Activated CD8-positive, alpha-beta T cell treated with anti-CD3 and anti-CD28 coated beads for 36 hours (primary cell): ENCODE results near the gene ISM1. TPM values are rescaled to one million over a fixed set of nuclear protein-coding genes. Genes with fewer than 3 reads are reported as not detected.

Source experiments
- ATAC-seq: fragments of 200-7000 bp; cut with Tn5 transposase; one replicate; pipeline ENCODE4 v1.10.0; 2021; ENCODE audit warnings: mild to moderate bottlenecking, moderate library complexity
- CTCF ChIA-PET: fragments of 350-600 bp; sonication (Branson Sonifier 250); formaldehyde crosslinking; loops from one replicate; lab custom pipeline; 2021; ENCODE audit warnings: antibody characterized with exemption; lab: Charles Lee
- POLR2A ChIA-PET: fragments of 350-600 bp; sonication (Branson Sonifier 250); formaldehyde crosslinking; loops from one replicate; lab custom pipeline; 2021; ENCODE audit warnings: antibody characterized with exemption; lab: Charles Lee
- DNase-seq: peaks from one replicate; pipeline ENCODE4 v3.0.0-alpha.2; 2020
- H3K27ac Mint-ChIP-seq: one replicate; pipeline ENCODE4 v1.8.0; 2021; ENCODE audit warnings: mild to moderate bottlenecking, mixed read lengths
- H3K27me3 Mint-ChIP-seq: one replicate; pipeline ENCODE4 v1.8.0; 2021; ENCODE audit warnings: mixed read lengths
- H3K36me3 Mint-ChIP-seq: one replicate; pipeline ENCODE4 v1.8.0; 2021; ENCODE audit warnings: low read depth, mixed read lengths
- H3K4me1 Mint-ChIP-seq: one replicate; pipeline ENCODE4 v1.8.0; 2021; ENCODE audit warnings: low read depth, mixed read lengths
- H3K4me3 Mint-ChIP-seq: one replicate; pipeline ENCODE4 v1.8.0; 2021; ENCODE audit warnings: mild to moderate bottlenecking, moderate library complexity, mixed read lengths
- H3K9me3 Mint-ChIP-seq: one replicate; pipeline ENCODE4 v1.8.0; 2021; ENCODE audit warnings: mixed read lengths
- intact Hi-C: fragments of 100-400 bp; cut with micrococcal nuclease; formaldehyde crosslinking; loops from one replicate; pipeline ENCODE4 v1.10.0; 2022
- total RNA-seq, 2 experiments: library from RNA; stranded (reverse); gene quantifications; one replicate each; pipeline ENCODE4 v1.2.3, GENCODE V29; 2021
- TF ChIP-seq, protein P1 (sequence below): fragments of 200-600 bp; IDR thresholded peaks from one replicate; pipeline ENCODE4 v1.8.0; 2022; ENCODE audit warnings: antibody characterized with exemption, mild to moderate bottlenecking

Gene ISM1
- total RNA-seq, 2 experiments from 2014 or later, result 0.77 to 1.4 TPM

GRCh38 chr20:13186043-13186774, 34.9 kb upstream of the ISM1 start:
- peaks cover 5% of the 10 kb centered on the region for H3K4me1 Mint-ChIP-seq
- H3K27ac Mint-ChIP-seq, result no peak overlapping the region
- H3K4me3 Mint-ChIP-seq, result no peak overlapping the region
- ChIA-PET POLR2A (interaction anchor here (0.6 kb wide), 1 partner anchor 313 kb away, joined by 3 read pairs; no protein-coding TSS in a partner anchor), CTCF (no interaction called here)
- DNase-seq, result no peak
- peaks cover 3% of the 10 kb centered on the region for H3K27me3 Mint-ChIP-seq
- TF ChIP-seq, protein P1, sequence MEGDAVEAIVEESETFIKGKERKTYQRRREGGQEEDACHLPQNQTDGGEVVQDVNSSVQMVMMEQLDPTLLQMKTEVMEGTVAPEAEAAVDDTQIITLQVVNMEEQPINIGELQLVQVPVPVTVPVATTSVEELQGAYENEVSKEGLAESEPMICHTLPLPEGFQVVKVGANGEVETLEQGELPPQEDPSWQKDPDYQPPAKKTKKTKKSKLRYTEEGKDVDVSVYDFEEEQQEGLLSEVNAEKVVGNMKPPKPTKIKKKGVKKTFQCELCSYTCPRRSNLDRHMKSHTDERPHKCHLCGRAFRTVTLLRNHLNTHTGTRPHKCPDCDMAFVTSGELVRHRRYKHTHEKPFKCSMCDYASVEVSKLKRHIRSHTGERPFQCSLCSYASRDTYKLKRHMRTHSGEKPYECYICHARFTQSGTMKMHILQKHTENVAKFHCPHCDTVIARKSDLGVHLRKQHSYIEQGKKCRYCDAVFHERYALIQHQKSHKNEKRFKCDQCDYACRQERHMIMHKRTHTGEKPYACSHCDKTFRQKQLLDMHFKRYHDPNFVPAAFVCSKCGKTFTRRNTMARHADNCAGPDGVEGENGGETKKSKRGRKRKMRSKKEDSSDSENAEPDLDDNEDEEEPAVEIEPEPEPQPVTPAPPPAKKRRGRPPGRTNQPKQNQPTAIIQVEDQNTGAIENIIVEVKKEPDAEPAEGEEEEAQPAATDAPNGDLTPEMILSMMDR, result no peak
- H3K9me3 Mint-ChIP-seq, result peaks cover 10% of the 10 kb centered on the region
- no peak for ATAC-seq
- intact Hi-C loops, result no loop called here
- H3K36me3 Mint-ChIP-seq, result peaks cover 3% of the 10 kb centered on the region

DNA sequence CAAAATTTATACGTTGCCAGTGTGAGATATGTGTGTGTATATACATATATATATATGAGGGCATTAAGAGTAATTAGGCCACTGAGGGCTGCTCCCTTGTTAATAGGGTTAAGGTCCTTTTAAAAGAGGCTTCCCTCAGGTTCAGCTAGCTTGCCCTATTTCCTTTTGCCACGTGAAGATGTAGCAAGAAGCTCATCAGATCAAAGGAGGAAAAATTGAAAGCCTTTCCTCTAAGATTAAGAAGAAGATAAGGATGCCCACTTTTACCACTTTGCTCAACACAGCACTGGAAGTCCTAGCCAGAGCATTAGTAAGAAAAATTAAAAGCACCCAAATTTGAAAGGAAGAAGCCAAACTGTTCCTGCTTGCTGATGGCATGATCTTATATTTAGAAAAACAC, 33.2 kb upstream of the ISM1 start:
- no peak overlapping the region for H3K27ac Mint-ChIP-seq
- no peaks in the 10 kb centered on the region for H3K4me1 Mint-ChIP-seq
- H3K9me3 Mint-ChIP-seq, result peaks cover 10% of the 10 kb centered on the region
- intact Hi-C loops, result no loop called here
- ChIA-PET CTCF (no interaction called here), POLR2A (no interaction called here)
- TF ChIP-seq, protein P1, result no peak
- ATAC-seq (no peak), DNase-seq (no peak)
- peaks cover 2% of the 10 kb centered on the region for H3K27me3 Mint-ChIP-seq
- H3K36me3 Mint-ChIP-seq, result peaks cover 3% of the 10 kb centered on the region
- no peak overlapping the region for H3K4me3 Mint-ChIP-seq

DNA sequence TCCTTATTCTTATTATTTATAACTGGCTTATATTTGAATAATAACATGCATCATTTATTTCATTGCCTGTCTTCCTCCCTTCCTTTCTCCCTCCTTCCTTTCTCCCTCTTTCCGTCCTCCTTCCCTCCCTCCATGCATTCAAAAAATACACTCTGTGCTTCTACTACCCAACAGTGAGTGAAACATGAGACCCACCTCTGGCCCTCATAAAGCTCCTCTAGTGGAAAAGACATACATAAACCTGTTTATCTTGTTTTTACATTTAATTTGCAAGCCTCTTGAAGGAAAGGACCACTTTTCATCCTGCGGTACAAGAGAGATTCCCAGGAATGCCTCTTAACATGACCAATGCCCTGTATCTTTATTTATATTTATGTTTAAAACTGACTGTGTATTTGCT, 21.8 kb upstream of the ISM1 start:
- Mint-ChIP-seq H3K9me3 (no peaks in the 10 kb centered on the region), H3K27ac (no peak overlapping the region), H3K4me3 (no peak overlapping the region), H3K36me3 (no peaks in the 10 kb centered on the region), H3K27me3 (peaks cover 3% of the 10 kb centered on the region), H3K4me1 (peaks cover 5% of the 10 kb centered on the region)
- ChIA-PET CTCF (no interaction called here), POLR2A (no interaction called here)
- ATAC-seq (no peak), DNase-seq (no peak)
- intact Hi-C loops, result no loop called here
- TF ChIP-seq, protein P1, result no peak

GRCh38 chr20:13200767-13201500, 20.1 kb upstream of the ISM1 start:
- ChIA-PET CTCF (interaction anchor here (0.6 to 1.2 kb wide), 2 partner anchors 20 to 586 kb away, joined by 3 read pairs; partner anchors contain the start of gene ISM1), POLR2A (no interaction called here)
- DNase-seq, result no peak

More at GRCh38 chr20:13200767-13201500, 20.1 kb upstream of the ISM1 start:
- TF ChIP-seq, protein P1, result no peak
- H3K4me3 Mint-ChIP-seq, result no peak overlapping the region
- intact Hi-C loops, result no loop called here
- no peaks in the 10 kb centered on the region for H3K9me3 Mint-ChIP-seq
- no peaks in the 10 kb centered on the region for H3K36me3 Mint-ChIP-seq
- H3K27ac Mint-ChIP-seq, result no peak overlapping the region
- ATAC-seq, result no peak
- H3K4me1 Mint-ChIP-seq, result no peaks in the 10 kb centered on the region
- peaks cover 3% of the 10 kb centered on the region for H3K27me3 Mint-ChIP-seq
